ENCODE results near the gene GGTLC1. TPM values are rescaled to one million over a fixed set of nuclear protein-coding genes. Genes with fewer than 3 reads are reported as not detected.
"Not testable (repeated sequence)": the region's sequence is repeated elsewhere in the genome, so short reads cannot be mapped to it uniquely, and the experiment has no call there.

GGTLC1 gene
- total RNA-seq, 2 experiments from 2014 or later: not detected

GRCh38 chr20:23990296-23990695 is 1.7 kb upstream of the GGTLC1 start:
- H3K9me3 Mint-ChIP-seq; H3K27ac Mint-ChIP-seq; H3K4me1 Mint-ChIP-seq (ENCODE audit: low read depth); H3K4me3 Mint-ChIP-seq; H3K27me3 Mint-ChIP-seq (ENCODE audit: low read depth); intact Hi-C loops (cut with micrococcal nuclease); H3K36me3 Mint-ChIP-seq (ENCODE audit: low read depth); DNase-seq; CTCF ChIA-PET: not testable (repeated sequence)

- H3K4me3 Mint-ChIP-seq; H3K27ac Mint-ChIP-seq; DNase-seq; H3K27me3 Mint-ChIP-seq (ENCODE audit: low read depth); intact Hi-C loops (cut with micrococcal nuclease); CTCF ChIA-PET; H3K4me1 Mint-ChIP-seq (ENCODE audit: low read depth); H3K9me3 Mint-ChIP-seq; H3K36me3 Mint-ChIP-seq (ENCODE audit: low read depth): not testable (repeated sequence)
These were observed 387 bp upstream of the GGTLC1 start for GRCh38 chr20:23988966-23989365.

GRCh38 chr20:23986716-23987115 is 1.9 kb downstream of the GGTLC1 start:
- H3K36me3 Mint-ChIP-seq (ENCODE audit: low read depth); DNase-seq; H3K4me3 Mint-ChIP-seq; H3K4me1 Mint-ChIP-seq (ENCODE audit: low read depth); intact Hi-C loops (cut with micrococcal nuclease); H3K27ac Mint-ChIP-seq; H3K9me3 Mint-ChIP-seq; H3K27me3 Mint-ChIP-seq (ENCODE audit: low read depth); CTCF ChIA-PET: not testable (repeated sequence)

- not testable (repeated sequence) for H3K27ac Mint-ChIP-seq
These were observed 2.3 kb downstream of the GGTLC1 start for GRCh38 chr20:23986310-23986709.

GRCh38 chr20:23985790-23986225 is 2.8 kb downstream of the GGTLC1 start:
- intact Hi-C loops (cut with micrococcal nuclease); H3K4me3 Mint-ChIP-seq; CTCF ChIA-PET; H3K4me1 Mint-ChIP-seq (ENCODE audit: low read depth); H3K36me3 Mint-ChIP-seq (ENCODE audit: low read depth); DNase-seq; H3K27me3 Mint-ChIP-seq (ENCODE audit: low read depth); H3K9me3 Mint-ChIP-seq; H3K27ac Mint-ChIP-seq: not testable (repeated sequence)

More at GRCh38 chr20:23986310-23986709, 2.3 kb downstream of the GGTLC1 start:
- H3K4me1 Mint-ChIP-seq (ENCODE audit: low read depth); DNase-seq; intact Hi-C loops (cut with micrococcal nuclease); H3K36me3 Mint-ChIP-seq (ENCODE audit: low read depth); CTCF ChIA-PET; H3K27me3 Mint-ChIP-seq (ENCODE audit: low read depth); H3K9me3 Mint-ChIP-seq; H3K4me3 Mint-ChIP-seq: not testable (repeated sequence)

- H3K4me1 Mint-ChIP-seq (ENCODE audit: low read depth); DNase-seq; H3K9me3 Mint-ChIP-seq; H3K27me3 Mint-ChIP-seq (ENCODE audit: low read depth); intact Hi-C loops (cut with micrococcal nuclease); H3K4me3 Mint-ChIP-seq; H3K36me3 Mint-ChIP-seq (ENCODE audit: low read depth); CTCF ChIA-PET; H3K27ac Mint-ChIP-seq: not testable (repeated sequence)
These were observed 3.4 kb downstream of the GGTLC1 start for GRCh38 chr20:23985066-23985789.

GRCh38 chr20:23984476-23985023 is 4.0 kb downstream of the GGTLC1 start:
- intact Hi-C loops (cut with micrococcal nuclease); H3K36me3 Mint-ChIP-seq (ENCODE audit: low read depth); DNase-seq; CTCF ChIA-PET; H3K4me3 Mint-ChIP-seq; H3K27me3 Mint-ChIP-seq (ENCODE audit: low read depth); H3K27ac Mint-ChIP-seq; H3K9me3 Mint-ChIP-seq; H3K4me1 Mint-ChIP-seq (ENCODE audit: low read depth): not testable (repeated sequence)

- H3K36me3 Mint-ChIP-seq (ENCODE audit: low read depth); H3K27ac Mint-ChIP-seq; H3K27me3 Mint-ChIP-seq (ENCODE audit: low read depth); CTCF ChIA-PET; H3K4me3 Mint-ChIP-seq; DNase-seq; intact Hi-C loops (cut with micrococcal nuclease); H3K4me1 Mint-ChIP-seq (ENCODE audit: low read depth); H3K9me3 Mint-ChIP-seq: not testable (repeated sequence)
These were observed 6.2 kb downstream of the GGTLC1 start for GRCh38 chr20:23982112-23983018.

GRCh38 chr20:23981526-23981925 is 7.1 kb downstream of the GGTLC1 start:
- CTCF ChIA-PET; H3K4me3 Mint-ChIP-seq; intact Hi-C loops (cut with micrococcal nuclease); H3K4me1 Mint-ChIP-seq (ENCODE audit: low read depth); H3K9me3 Mint-ChIP-seq; H3K27me3 Mint-ChIP-seq (ENCODE audit: low read depth); DNase-seq; H3K27ac Mint-ChIP-seq; H3K36me3 Mint-ChIP-seq (ENCODE audit: low read depth): not testable (repeated sequence)

- H3K4me1 Mint-ChIP-seq (ENCODE audit: low read depth); H3K36me3 Mint-ChIP-seq (ENCODE audit: low read depth); H3K9me3 Mint-ChIP-seq; H3K4me3 Mint-ChIP-seq; H3K27me3 Mint-ChIP-seq (ENCODE audit: low read depth); DNase-seq; intact Hi-C loops (cut with micrococcal nuclease); CTCF ChIA-PET; H3K27ac Mint-ChIP-seq: not testable (repeated sequence)
These were observed 7.6 kb downstream of the GGTLC1 start for GRCh38 chr20:23981014-23981413.

- CTCF ChIA-PET; intact Hi-C loops (cut with micrococcal nuclease); H3K4me3 Mint-ChIP-seq; H3K4me1 Mint-ChIP-seq (ENCODE audit: low read depth); H3K36me3 Mint-ChIP-seq (ENCODE audit: low read depth); H3K9me3 Mint-ChIP-seq; DNase-seq; H3K27me3 Mint-ChIP-seq (ENCODE audit: low read depth); H3K27ac Mint-ChIP-seq: not testable (repeated sequence)
These were observed 8.4 kb downstream of the GGTLC1 start for GRCh38 chr20:23979899-23980811.

GRCh38 chr20:23979380-23979779 is 9.2 kb downstream of the GGTLC1 start:
- H3K27ac Mint-ChIP-seq; CTCF ChIA-PET; intact Hi-C loops (cut with micrococcal nuclease); H3K9me3 Mint-ChIP-seq; H3K36me3 Mint-ChIP-seq (ENCODE audit: low read depth); H3K27me3 Mint-ChIP-seq (ENCODE audit: low read depth); H3K4me3 Mint-ChIP-seq; DNase-seq; H3K4me1 Mint-ChIP-seq (ENCODE audit: low read depth): not testable (repeated sequence)

Measured in activated naive CD4-positive, alpha-beta T cell treated with anti-CD3 and anti-CD28 coated beads for 36 hours (primary cell).